RWPE1 (cell line): ENCODE measurements around the gene TRANK1.

Experiments
- CTCF ChIA-PET: fragments of 350-600 bp; sonication (Branson Sonifier 250); formaldehyde crosslinking; extraction: SDS; loops from one replicate; lab custom pipeline; 2021; lab: Yijun Ruan, JAX
- POLR2A ChIA-PET: fragments of 400-600 bp; formaldehyde crosslinking; extraction: SDS; loops from one replicate; lab custom pipeline; 2020; ENCODE audit warnings: antibody characterized with exemption; ENCODE audit not compliant: low non-redundant PET; lab: Yijun Ruan, JAX
- DNase-seq: peaks from one replicate; pipeline ENCODE4 v3.0.0; 2012; ENCODE audit warnings: low spot score
- H3K27ac ChIP-seq: fragments of 450-650 bp; 2 replicates; pipeline ENCODE4 v1.5.1; 2017
- CTCF ChIP-seq: fragments of 450-650 bp; conservative IDR thresholded peaks from 2 replicates; pipeline ENCODE4 v1.5.1; 2017; ENCODE audit warnings: low read depth, mild to moderate bottlenecking

Gene TRANK1

GRCh38 chr3:36826240-36826639 is 118.6 kb downstream of the TRANK1 start:
- POLR2A ChIA-PET, result no interaction called here

GRCh38 chr3:36824443-36824842 is 120.4 kb downstream of the TRANK1 start:
- ChIA-PET POLR2A (no interaction called here), CTCF (no interaction called here)
- no peak for TF ChIP-seq CTCF
- no peak overlapping the region for H3K27ac ChIP-seq
- DNase-seq, result no peak

More at GRCh38 chr3:36826240-36826639, 118.6 kb downstream of the TRANK1 start:
- CTCF ChIA-PET, result no interaction called here
- H3K27ac ChIP-seq, result no peak overlapping the region
- TF ChIP-seq CTCF, result no peak
- DNase-seq, result no peak

GRCh38 chr3:36823806-36824205 is 121.0 kb downstream of the TRANK1 start:
- ChIA-PET POLR2A (no interaction called here), CTCF (no interaction called here)
- H3K27ac ChIP-seq, result no peak overlapping the region
- TF ChIP-seq CTCF, result no peak
- no peak for DNase-seq

GRCh38 chr3:36820083-36820482 is 124.8 kb downstream of the TRANK1 start:
- no peak for DNase-seq
- H3K27ac ChIP-seq, result no peak overlapping the region
- TF ChIP-seq CTCF, result no peak
- POLR2A ChIA-PET, result no interaction called here
- CTCF ChIA-PET, result interaction anchor here (0.6 kb wide), 1 partner anchor 95 kb away, joined by 3 read pairs; no protein-coding TSS in a partner anchor

- ChIA-PET CTCF (interaction anchor here (0.7 kb wide), 1 partner anchor 91 kb away, joined by 3 read pairs; no protein-coding TSS in a partner anchor), POLR2A (no interaction called here)
- no peak for TF ChIP-seq CTCF
- no peak overlapping the region for H3K27ac ChIP-seq
- no peak for DNase-seq
Observed at GRCh38 chr3:36817806-36818533, 126.9 kb downstream of the TRANK1 start.

GRCh38 chr3:36815375-36815774 is 129.5 kb downstream of the TRANK1 start:
- DNase-seq, result no peak
- POLR2A ChIA-PET, result no interaction called here
- no peak for TF ChIP-seq CTCF
- no peak overlapping the region for H3K27ac ChIP-seq
- CTCF ChIA-PET, result no interaction called here
